IMR-90 (cell line): ENCODE data around the gene MRPS7. TPM values are rescaled to one million over a fixed set of nuclear protein-coding genes. Genes with fewer than 3 reads are reported as not detected.

Experiments used
- ATAC-seq: fragments of 200-7000 bp; cut with Tn5 transposase; 2 replicates; pipeline ENCODE4 v1.9.1; 2020; ENCODE audit warnings: low read depth, mild to moderate bottlenecking, moderate library complexity
- BruUV-seq: library from RNA; stranded (reverse); fragments of 400-500 nt; replicated peaks from 2 replicates; lab custom pipeline; 2021; lab: Mats Ljungman, UMichigan
- CTCF ChIA-PET: fragments of 300-600 bp; formaldehyde crosslinking; extraction: SDS; loops from one replicate; lab custom pipeline; 2021; ENCODE audit warnings: antibody characterized with exemption; lab: Yijun Ruan, JAX
- POLR2A ChIA-PET: fragments of 300-600 bp; sonication (Branson Sonifier 250); formaldehyde crosslinking; loops from one replicate; lab custom pipeline; 2022; ENCODE audit warnings: antibody characterized with exemption; ENCODE audit not compliant: unreplicated experiment; lab: Charles Lee
- DNase-seq: peaks from one replicate; pipeline ENCODE4 v3.0.0; 2013
- H2AFZ ChIP-seq: replicated peaks from 2 replicates; pipeline ENCODE3; 2013; ENCODE audit warnings: low read length, mild to moderate bottlenecking; ENCODE audit not compliant: poor library complexity
- H2AK5ac ChIP-seq: 2 replicates; pipeline ENCODE4 v1.6.1; 2013; ENCODE audit warnings: low read depth, low read length, inconsistent platforms
- H2AK9ac ChIP-seq: replicated peaks from 2 replicates; pipeline ENCODE3; 2013; ENCODE audit warnings: mild to moderate bottlenecking, low read depth, low read length, moderate library complexity; ENCODE audit not compliant: poor library complexity
- H2BK120ac ChIP-seq: 2 replicates; pipeline ENCODE4 v1.6.1; 2013; ENCODE audit warnings: low read depth, low read length, inconsistent platforms
- H2BK15ac ChIP-seq: 3 replicates; pipeline ENCODE4 v1.6.1; 2013; ENCODE audit warnings: low read depth, low read length, inconsistent platforms
- H2BK20ac ChIP-seq: 2 replicates; pipeline ENCODE4 v1.6.1; 2013; ENCODE audit warnings: low read depth, mild to moderate bottlenecking, inconsistent platforms, low read length, moderate library complexity
- H2BK5ac ChIP-seq: 2 replicates; pipeline ENCODE4 v1.6.1; 2013; ENCODE audit warnings: mild to moderate bottlenecking, low read depth, low read length, inconsistent platforms; ENCODE audit not compliant: poor library complexity, severe bottlenecking
- H3K14ac ChIP-seq: replicated peaks from 2 replicates; pipeline ENCODE4 v1.6.1; 2013; ENCODE audit warnings: low read depth, low read length, inconsistent platforms
- H3K18ac ChIP-seq: 2 replicates; pipeline ENCODE4 v1.6.1; 2013; ENCODE audit warnings: low read depth, low read length, control low read depth
- H3K23ac ChIP-seq: 2 replicates; pipeline ENCODE4 v1.6.1; 2013; ENCODE audit warnings: low read depth, low read length, inconsistent platforms
- H3K27ac ChIP-seq: 2 replicates; pipeline ENCODE4 v1.5.1; 2013; ENCODE audit warnings: mild to moderate bottlenecking, control low read depth, low read length; ENCODE audit not compliant: insufficient read depth
- H3K27me3 ChIP-seq: 2 replicates; pipeline ENCODE4 v1.6.1; 2013; ENCODE audit warnings: low read length; ENCODE audit not compliant: control insufficient read depth, insufficient read depth
- H3K36me3 ChIP-seq: 2 replicates; pipeline ENCODE4 v1.6.1; 2013; ENCODE audit warnings: low read length, mixed read lengths; ENCODE audit not compliant: control insufficient read depth, insufficient read depth
- H3K4ac ChIP-seq: 2 replicates; pipeline ENCODE4 v1.6.1; 2013; ENCODE audit warnings: low read depth, low read length, inconsistent platforms
- H3K4me1 ChIP-seq: 2 replicates; pipeline ENCODE4 v1.6.1; 2013; ENCODE audit warnings: low read length, mixed read lengths; ENCODE audit not compliant: control insufficient read depth, insufficient read depth
- H3K4me2 ChIP-seq: 2 replicates; pipeline ENCODE4 v1.6.1; 2013; ENCODE audit warnings: low read depth, mild to moderate bottlenecking, control low read depth, low read length, moderate library complexity
- H3K4me3 ChIP-seq: 2 replicates; pipeline ENCODE4 v1.5.1; 2013; ENCODE audit warnings: low read depth, mild to moderate bottlenecking, control low read depth, low read length, moderate library complexity; ENCODE audit not compliant: insufficient read depth
- H3K56ac ChIP-seq: 2 replicates; pipeline ENCODE4 v1.6.1; 2013; ENCODE audit warnings: low read length, inconsistent platforms; ENCODE audit not compliant: insufficient read depth; ENCODE audit errors: extremely low read depth
- H3K79me1 ChIP-seq, 2 experiments: 2 replicates each; pipeline ENCODE4 v1.6.1; 2013; ENCODE audit warnings: low read length in 2 of 2, inconsistent platforms in 1 of 2, low read depth in 1 of 2
- H3K9ac ChIP-seq: 2 replicates; pipeline ENCODE4 v1.6.1; 2013; ENCODE audit warnings: low read depth, low read length, control low read depth
- H3K9me1 ChIP-seq: 2 replicates; pipeline ENCODE4 v1.6.1; 2013; ENCODE audit warnings: low read length, inconsistent platforms; ENCODE audit not compliant: insufficient read depth
- H3K9me3 ChIP-seq: 2 replicates; pipeline ENCODE4 v1.6.1; 2013; ENCODE audit warnings: low read length; ENCODE audit not compliant: control insufficient read depth, insufficient read depth
- H4K20me1 ChIP-seq: 2 replicates; pipeline ENCODE4 v1.6.1; 2013; ENCODE audit warnings: low read length, inconsistent platforms; ENCODE audit not compliant: insufficient read depth
- H4K5ac ChIP-seq: 2 replicates; pipeline ENCODE4 v1.6.1; 2013; ENCODE audit warnings: mild to moderate bottlenecking, low read depth, low read length, control low read depth
- H4K8ac ChIP-seq, 2 experiments: 2 replicates each; pipeline ENCODE4 v1.6.1; 2013; ENCODE audit warnings: low read depth in 2 of 2, low read length in 2 of 2, control low read depth in 1 of 2, inconsistent platforms in 1 of 2
- H4K91ac ChIP-seq: 2 replicates; pipeline ENCODE4 v1.6.1; 2013; ENCODE audit warnings: low read depth, low read length, inconsistent platforms; ENCODE audit not compliant: insufficient read depth
- CTCF ChIP-seq: conservative IDR thresholded peaks from 2 replicates; pipeline ENCODE4 v1.5.1; 2012; ENCODE audit warnings: mild to moderate bottlenecking, low read depth, low read length, improper control_type of control experiment
- ELK1 ChIP-seq: fragments of 150-350 bp; IDR thresholded peaks from 2 replicates; pipeline ENCODE4 v1.6.1; 2016; ENCODE audit warnings: low read depth, mild to moderate bottlenecking, low read length, moderate library complexity, borderline replicate concordance
- MAZ ChIP-seq: IDR thresholded peaks from 2 replicates; pipeline ENCODE4 v1.6.1; 2012; ENCODE audit warnings: low read depth, mild to moderate bottlenecking, low read length, improper control_type of control experiment, moderate library complexity, borderline replicate concordance
- NFE2L2 ChIP-seq: fragments of 150-350 bp; IDR thresholded peaks from 2 replicates; pipeline ENCODE4 v1.6.1; 2016; ENCODE audit warnings: low read depth, mild to moderate bottlenecking, low read length
- RAD21 ChIP-seq: IDR thresholded peaks from 2 replicates; pipeline ENCODE4 v1.6.1; 2012; ENCODE audit warnings: low read length, improper control_type of control experiment
- RCOR1 ChIP-seq: IDR thresholded peaks from 2 replicates; pipeline ENCODE4 v1.6.1; 2012; ENCODE audit warnings: mild to moderate bottlenecking, low read length, improper control_type of control experiment; ENCODE audit not compliant: insufficient replicate concordance
- RFX5 ChIP-seq: IDR thresholded peaks from 2 replicates; pipeline ENCODE4 v1.8.0; 2012; ENCODE audit warnings: low read depth, mild to moderate bottlenecking, low read length, moderate library complexity
- WGBS, 2 experiments: methylation state at CpG; one replicate each; pipeline versions ENCODE4 v1.1.5 to v1.1.7; 2013; ENCODE audit warnings: missing lambda C conversion rate in 2 of 2; ENCODE audit not compliant: insufficient read length in 1 of 2; ENCODE audit errors: extremely low coverage in 2 of 2; 5-methylcytosine and 5-hydroxymethylcytosine counted together
- dilution Hi-C: fragments of 300-500 bp; cut with HindIII; formaldehyde crosslinking; loops from one replicate; pipeline ENCODE4 v1.14.3; 2018; ENCODE audit warnings: low sequenced_read_pairs; ENCODE audit not compliant: unreplicated experiment
- in situ Hi-C: fragments of 300-500 bp; cut with MboI; formaldehyde crosslinking; loops from 3 replicates; pipeline ENCODE4 v1.14.3; 2019; ENCODE audit warnings: low sequenced_read_pairs, inconsistent platforms, mixed read lengths
- intact Hi-C: fragments of 100-400 bp; cut with micrococcal nuclease; formaldehyde crosslinking; loops from 2 replicates; pipeline ENCODE4 v1.10.0; 2022
- polyA plus RNA-seq, 3 experiments: library from polyadenylated mRNA; depleted of rRNA; stranded (reverse); fragments of >200 nt; gene quantifications; 2 replicates each; pipeline ENCODE4 v1.2.3, GENCODE V29; 2012; ENCODE audit warnings: low replicate concordance in 1 of 3
- total RNA-seq: library from RNA; depleted of rRNA; stranded (reverse); fragments of >200 nt; gene quantifications from 2 replicates; pipeline ENCODE4 v1.2.3, GENCODE V29; 2012
- TF ChIP-seq, protein P1 (sequence below): fragments of 150-350 bp; IDR thresholded peaks from 2 replicates; pipeline ENCODE4 v1.6.1; 2017; ENCODE audit warnings: mild to moderate bottlenecking, antibody characterized with exemption, low read length, low read depth

Gene MRPS7
- total and polyA plus RNA-seq, 2 of the 4 experiments (the other 2 are of a cell fraction) = 55.9 to 60.5 TPM

DNA sequence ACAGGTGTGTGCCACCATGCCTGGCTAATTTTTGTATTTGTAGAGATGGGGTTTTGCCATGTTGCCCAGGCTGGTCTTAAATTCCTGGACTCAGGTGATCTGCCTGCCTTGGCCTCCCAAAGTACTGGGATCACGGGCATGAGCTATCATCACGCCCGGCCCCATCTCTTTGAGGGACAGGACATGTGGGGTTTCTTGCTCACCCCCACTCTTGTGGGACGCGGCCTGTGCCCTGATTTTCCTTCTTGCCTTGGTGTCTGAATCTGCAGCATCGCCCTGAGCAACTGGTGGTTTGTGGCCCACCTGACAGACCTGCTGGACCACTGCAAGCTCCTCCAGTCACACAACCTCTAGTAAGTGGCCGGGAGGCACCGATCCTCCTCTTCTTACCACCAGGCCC, 30.6 kb upstream of the MRPS7 start:
- H2AFZ ChIP-seq = no peak overlapping the region
- no peak overlapping the region for H2BK20ac ChIP-seq
- no peaks in the 10 kb centered on the region for H3K27me3 ChIP-seq
- ChIA-PET CTCF (no interaction called here), POLR2A (no interaction called here)
- H3K79me1 ChIP-seq = peaks cover 2 to 13% of the 10 kb centered on the region in 2 experiments; a peak in 2 of 4 replicates
- no TSS peak for BruUV-seq
- no peak overlapping the region for H3K4ac ChIP-seq
- H4K5ac ChIP-seq = no peak overlapping the region
- WGBS, 2 experiments = 100% methylated on average over 1 of the region's 8 CpGs; no CpG with 5 or more reads in 1 of the 2 experiments
- H2BK120ac ChIP-seq = no peak overlapping the region
- H2BK5ac ChIP-seq = no peak overlapping the region
- no peaks in the 10 kb centered on the region for H3K4me1 ChIP-seq
- in situ Hi-C loops = no loop called here
- H2BK15ac ChIP-seq = no peak overlapping the region
- no peak overlapping the region for H4K91ac ChIP-seq
- no peak overlapping the region for H3K56ac ChIP-seq
- H4K20me1 ChIP-seq = no peaks in the 10 kb centered on the region
- H3K4me3 ChIP-seq = no peak overlapping the region
- H3K18ac ChIP-seq = no peak overlapping the region
- no peaks in the 10 kb centered on the region for H3K9me3 ChIP-seq
- H4K8ac ChIP-seq = no peak overlapping the region
- dilution Hi-C loops = no loop called here
- no peak overlapping the region for H3K9ac ChIP-seq
- H2AK5ac ChIP-seq = no peak overlapping the region
- no peak overlapping the region for H3K23ac ChIP-seq
- DNase-seq (no peak), ATAC-seq (no peak)
- H3K4me2 ChIP-seq = no peak overlapping the region
- no peak overlapping the region for H2AK9ac ChIP-seq
- H3K9me1 ChIP-seq = no peaks in the 10 kb centered on the region
- intact Hi-C loops = no loop called here
- H3K14ac ChIP-seq = no peak overlapping the region
- peaks cover 64% of the 10 kb centered on the region for H3K36me3 ChIP-seq
- TF ChIP-seq, protein P1, sequence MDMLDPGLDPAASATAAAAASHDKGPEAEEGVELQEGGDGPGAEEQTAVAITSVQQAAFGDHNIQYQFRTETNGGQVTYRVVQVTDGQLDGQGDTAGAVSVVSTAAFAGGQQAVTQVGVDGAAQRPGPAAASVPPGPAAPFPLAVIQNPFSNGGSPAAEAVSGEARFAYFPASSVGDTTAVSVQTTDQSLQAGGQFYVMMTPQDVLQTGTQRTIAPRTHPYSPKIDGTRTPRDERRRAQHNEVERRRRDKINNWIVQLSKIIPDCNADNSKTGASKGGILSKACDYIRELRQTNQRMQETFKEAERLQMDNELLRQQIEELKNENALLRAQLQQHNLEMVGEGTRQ = no peak
- TF ChIP-seq RFX5 (no peak), NFE2L2 (no peak), CTCF (no peak), MAZ (no peak), RCOR1 (no peak), RAD21 (no peak), ELK1 (no peak)
- H3K27ac ChIP-seq = no peak overlapping the region
